ENCODE results near the gene SULT1C3.

The SULT1C3 gene

DNA sequence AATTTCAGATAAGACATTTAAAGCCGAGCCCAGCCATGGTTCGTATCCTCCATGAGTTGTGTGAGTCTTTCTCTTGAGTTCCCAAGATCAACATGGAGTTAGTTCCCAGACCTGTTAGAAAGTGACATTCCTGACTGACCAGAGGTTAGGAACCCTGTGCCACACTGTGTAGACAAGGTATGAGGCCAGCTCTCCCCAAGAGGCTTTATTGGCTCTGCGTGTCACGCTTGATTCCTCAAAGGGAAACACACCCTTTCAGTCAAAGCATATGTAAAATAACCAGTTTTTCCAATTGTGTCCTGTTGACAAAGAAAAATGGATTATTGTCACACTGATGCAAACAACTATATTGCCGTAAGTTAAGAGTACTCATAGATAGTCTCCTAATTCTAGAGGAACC is 1.2 kb downstream of the SULT1C3 start:
- H3K9ac ChIP-seq = no peak overlapping the region
- H2AFZ ChIP-seq (ENCODE audit: low read depth) = no peak overlapping the region
- no peaks in the 10 kb centered on the region for H3K27me3 ChIP-seq (ENCODE audit: insufficient read depth, low read depth)
- no peaks in the 10 kb centered on the region for H3K36me3 ChIP-seq (ENCODE audit: insufficient read depth)
- TF ChIP-seq, protein P1, sequence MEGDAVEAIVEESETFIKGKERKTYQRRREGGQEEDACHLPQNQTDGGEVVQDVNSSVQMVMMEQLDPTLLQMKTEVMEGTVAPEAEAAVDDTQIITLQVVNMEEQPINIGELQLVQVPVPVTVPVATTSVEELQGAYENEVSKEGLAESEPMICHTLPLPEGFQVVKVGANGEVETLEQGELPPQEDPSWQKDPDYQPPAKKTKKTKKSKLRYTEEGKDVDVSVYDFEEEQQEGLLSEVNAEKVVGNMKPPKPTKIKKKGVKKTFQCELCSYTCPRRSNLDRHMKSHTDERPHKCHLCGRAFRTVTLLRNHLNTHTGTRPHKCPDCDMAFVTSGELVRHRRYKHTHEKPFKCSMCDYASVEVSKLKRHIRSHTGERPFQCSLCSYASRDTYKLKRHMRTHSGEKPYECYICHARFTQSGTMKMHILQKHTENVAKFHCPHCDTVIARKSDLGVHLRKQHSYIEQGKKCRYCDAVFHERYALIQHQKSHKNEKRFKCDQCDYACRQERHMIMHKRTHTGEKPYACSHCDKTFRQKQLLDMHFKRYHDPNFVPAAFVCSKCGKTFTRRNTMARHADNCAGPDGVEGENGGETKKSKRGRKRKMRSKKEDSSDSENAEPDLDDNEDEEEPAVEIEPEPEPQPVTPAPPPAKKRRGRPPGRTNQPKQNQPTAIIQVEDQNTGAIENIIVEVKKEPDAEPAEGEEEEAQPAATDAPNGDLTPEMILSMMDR (conservative IDR thresholded peaks at IDR 0.05; ENCODE audit: low read depth, low read length) = no peak
- H3K27ac ChIP-seq = no peak overlapping the region
- H3K4me3 ChIP-seq (IDR thresholded peaks at IDR 0.05; ENCODE audit: insufficient read depth, low read depth, low read length) = no peak overlapping the region
- H3K79me2 ChIP-seq (ENCODE audit: insufficient read depth, low read depth) = no peaks in the 10 kb centered on the region
- H3K4me2 ChIP-seq = no peak overlapping the region
- H4K20me1 ChIP-seq (ENCODE audit: insufficient read depth) = no peaks in the 10 kb centered on the region
- no peaks in the 10 kb centered on the region for H3K4me1 ChIP-seq (ENCODE audit: low read depth, poor library complexity, severe bottlenecking)

DNA sequence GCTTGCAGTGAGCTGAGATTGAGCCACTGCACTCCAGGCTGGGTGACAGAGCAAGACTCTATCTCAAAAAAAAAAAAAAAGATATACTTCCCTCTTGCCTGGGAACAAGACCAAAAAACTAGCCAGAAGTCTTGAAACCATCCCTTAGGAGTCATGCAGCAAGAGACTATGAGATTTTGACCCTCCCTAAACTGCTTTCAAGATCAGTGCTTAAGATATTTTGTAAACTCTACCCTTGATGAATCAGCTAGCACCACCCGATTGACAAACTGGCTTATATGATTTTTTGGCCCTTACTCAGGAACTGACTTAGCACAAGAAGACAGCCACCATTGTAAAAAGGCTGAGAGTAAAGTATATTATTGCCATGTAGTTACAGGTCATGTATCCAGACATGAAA is 3.8 kb downstream of the SULT1C3 start:
- no peaks in the 10 kb centered on the region for H4K20me1 ChIP-seq (ENCODE audit: insufficient read depth)
- no peaks in the 10 kb centered on the region for H3K4me1 ChIP-seq (ENCODE audit: low read depth, poor library complexity, severe bottlenecking)
- H3K4me2 ChIP-seq = no peak overlapping the region
- H3K27me3 ChIP-seq (ENCODE audit: insufficient read depth, low read depth) = no peaks in the 10 kb centered on the region
- TF ChIP-seq, protein P1 (conservative IDR thresholded peaks at IDR 0.05; ENCODE audit: low read depth, low read length) = no peak
- no peak overlapping the region for H2AFZ ChIP-seq (ENCODE audit: low read depth)
- no peak overlapping the region for H3K9ac ChIP-seq
- no peak overlapping the region for H3K27ac ChIP-seq
- no peaks in the 10 kb centered on the region for H3K79me2 ChIP-seq (ENCODE audit: insufficient read depth, low read depth)
- H3K4me3 ChIP-seq (IDR thresholded peaks at IDR 0.05; ENCODE audit: insufficient read depth, low read depth, low read length) = no peak overlapping the region
- H3K36me3 ChIP-seq (ENCODE audit: insufficient read depth) = no peaks in the 10 kb centered on the region

DNA sequence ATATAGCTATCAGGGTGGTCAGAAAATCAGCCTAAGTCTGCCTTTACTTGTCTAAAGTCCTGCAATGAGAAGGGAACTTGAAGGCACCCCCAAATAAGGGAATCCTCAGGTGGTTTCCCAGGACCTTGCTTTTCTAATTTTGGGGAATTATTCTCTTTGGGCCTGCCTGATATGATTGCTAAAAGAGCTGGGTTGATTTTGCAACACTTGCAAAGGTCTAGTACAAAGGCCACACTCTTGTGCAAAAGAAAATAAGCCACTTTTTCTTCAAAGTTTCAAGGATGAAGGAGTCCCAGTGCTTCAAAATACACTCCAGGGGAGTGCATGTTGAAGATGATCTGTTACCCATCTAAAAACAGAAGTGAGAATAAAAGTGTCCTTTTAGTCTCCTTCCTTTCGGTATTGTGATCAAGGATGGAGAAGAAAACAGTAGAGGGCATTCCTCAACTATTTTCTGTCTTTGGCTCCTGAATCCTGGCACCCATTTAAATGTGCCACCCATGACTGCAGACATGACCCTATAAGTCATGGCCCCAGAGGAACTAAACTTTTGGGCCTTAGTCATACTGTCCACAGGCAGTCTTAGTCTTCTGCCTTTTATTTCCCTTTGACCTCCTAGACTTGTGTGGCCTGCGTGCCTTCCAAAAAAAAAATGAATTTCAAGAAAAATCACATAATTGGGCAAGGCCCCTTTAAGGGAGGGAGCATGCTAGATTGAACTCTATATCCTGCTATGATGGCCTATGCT is 5.1 kb downstream of the SULT1C3 start:
- Histone ChIP-seq H3K79me2 (ENCODE audit: insufficient read depth, low read depth) (no peaks in the 10 kb centered on the region), H3K36me3 (ENCODE audit: insufficient read depth) (no peaks in the 10 kb centered on the region)

DNA sequence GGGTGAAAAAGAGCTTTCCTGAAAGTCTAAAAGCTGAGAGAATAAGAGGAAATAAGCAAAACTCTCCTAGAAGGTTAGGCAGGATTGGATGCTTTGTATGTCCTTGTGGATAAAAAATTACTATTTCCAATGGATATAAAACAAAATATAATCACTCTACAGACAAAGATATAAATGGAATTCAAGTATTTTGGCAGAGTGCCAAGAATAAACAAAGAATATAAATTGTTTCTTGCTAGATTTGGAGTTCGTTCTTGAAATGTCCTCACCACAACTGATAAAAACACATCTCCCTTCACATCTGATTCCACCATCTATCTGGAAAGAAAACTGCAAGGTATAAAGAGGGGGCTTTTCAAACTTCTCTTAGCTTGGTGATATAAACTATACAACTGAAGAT is 13.3 kb downstream of the SULT1C3 start:
- Histone ChIP-seq H3K79me2 (ENCODE audit: insufficient read depth, low read depth) (no peaks in the 10 kb centered on the region), H2AFZ (ENCODE audit: low read depth) (no peak overlapping the region), H3K36me3 (ENCODE audit: insufficient read depth) (no peaks in the 10 kb centered on the region), H3K27ac (no peak overlapping the region), H3K4me3 (IDR thresholded peaks at IDR 0.05; ENCODE audit: insufficient read depth, low read depth, low read length) (no peak overlapping the region), H3K9ac (no peak overlapping the region), H3K27me3 (ENCODE audit: insufficient read depth, low read depth) (no peaks in the 10 kb centered on the region), H3K4me2 (no peak overlapping the region), H4K20me1 (ENCODE audit: insufficient read depth) (no peaks in the 10 kb centered on the region), H3K4me1 (ENCODE audit: low read depth, poor library complexity, severe bottlenecking) (no peaks in the 10 kb centered on the region)
- TF ChIP-seq, protein P1 (conservative IDR thresholded peaks at IDR 0.05; ENCODE audit: low read depth, low read length) = no peak

More for the DNA sequence above, 5.1 kb downstream of the SULT1C3 start:
- TF ChIP-seq, protein P1 (conservative IDR thresholded peaks at IDR 0.05; ENCODE audit: low read depth, low read length) = no peak
- H3K9ac ChIP-seq = no peak overlapping the region
- H3K4me3 ChIP-seq (IDR thresholded peaks at IDR 0.05; ENCODE audit: insufficient read depth, low read depth, low read length) = no peak overlapping the region
- H2AFZ ChIP-seq (ENCODE audit: low read depth) = no peak overlapping the region
- no peak overlapping the region for H3K27ac ChIP-seq
- H3K4me2 ChIP-seq = no peak overlapping the region
- no peaks in the 10 kb centered on the region for H4K20me1 ChIP-seq (ENCODE audit: insufficient read depth)
- H3K27me3 ChIP-seq (ENCODE audit: insufficient read depth, low read depth) = no peaks in the 10 kb centered on the region
- no peaks in the 10 kb centered on the region for H3K4me1 ChIP-seq (ENCODE audit: low read depth, poor library complexity, severe bottlenecking)

Measured in KMS-11 (cell line).